Placental pericyte (primary cell): ENCODE measurements around the gene ZFYVE21. TPM values are rescaled to one million over a fixed set of nuclear protein-coding genes. Genes with fewer than 3 reads are reported as not detected.

ENCODE experiments used
- small RNA-seq: library from RNA; depleted of rRNA; stranded (forward); fragments of <200 nt; gene quantifications from one replicate; pipeline ENCODE3, GENCODE V24; 2012; ENCODE audit warnings: low replicate concordance
- total RNA-seq: library from RNA; depleted of rRNA; stranded (reverse); fragments of >200 nt; gene quantifications from 2 replicates; pipeline ENCODE4 v1.2.3, GENCODE V29; 2012

Gene ZFYVE21
- 23.3 and 35.9 TPM in 2 replicates for total RNA-seq

GRCh38 chr14:103715052-103716000, at the start of gene ZFYVE21, which contains the start of gene XRCC3:
TSS of gene ZFYVE21 (plus strand) at chr14:103715810. CDS start at chr14:103715842, 32 bp downstream.
TSS of gene XRCC3 (minus strand) at chr14:103715451. CDS start at chr14:103711087, 4,364 bp downstream.

Small RNAs within 50 kb of the gene (small RNA-seq; reads per million reads assigned to genes)
- gene RF00019, result not detected

Other genes starting within 250 kb of the ZFYVE21 start
- gene CKB, start 193.0 kb upstream of the ZFYVE21 start, total RNA-seq, result 5.3 and 7.0 TPM in 2 replicates
- gene TRMT61A, start 186.6 kb upstream of the ZFYVE21 start, total RNA-seq, result 12.7 and 15.6 TPM in 2 replicates
- gene BAG5, start 153.2 kb upstream of the ZFYVE21 start, total RNA-seq, result 23.6 and 35.8 TPM in 2 replicates
- 12.0 and 18.2 TPM in 2 replicates for gene COA8, start 152.8 kb upstream of the ZFYVE21 start, total RNA-seq
- 213 and 281 TPM in 2 replicates for gene KLC1, start 86.6 kb upstream of the ZFYVE21 start, total RNA-seq
- 3.1 and 28.6 TPM in 2 replicates for gene XRCC3, start 359 bp upstream of the ZFYVE21 start, total RNA-seq
- gene PPP1R13B, start 131.8 kb downstream of the ZFYVE21 start, total RNA-seq, result 2.0 and 3.4 TPM in 2 replicates
- 0.86 and 1.3 TPM in 2 replicates for gene TDRD9, start 212.6 kb downstream of the ZFYVE21 start, total RNA-seq
- gene RD3L, start 226.7 kb downstream of the ZFYVE21 start, total RNA-seq, result not detected in 2 replicates